ENCODE results near the gene AGAP1. TPM values are rescaled to one million over a fixed set of nuclear protein-coding genes. Genes with fewer than 3 reads are reported as not detected.

The AGAP1 gene
- total and polyA plus RNA-seq, 9 donors: 5.7 to 32.2 (median 20.2) TPM

DNA sequence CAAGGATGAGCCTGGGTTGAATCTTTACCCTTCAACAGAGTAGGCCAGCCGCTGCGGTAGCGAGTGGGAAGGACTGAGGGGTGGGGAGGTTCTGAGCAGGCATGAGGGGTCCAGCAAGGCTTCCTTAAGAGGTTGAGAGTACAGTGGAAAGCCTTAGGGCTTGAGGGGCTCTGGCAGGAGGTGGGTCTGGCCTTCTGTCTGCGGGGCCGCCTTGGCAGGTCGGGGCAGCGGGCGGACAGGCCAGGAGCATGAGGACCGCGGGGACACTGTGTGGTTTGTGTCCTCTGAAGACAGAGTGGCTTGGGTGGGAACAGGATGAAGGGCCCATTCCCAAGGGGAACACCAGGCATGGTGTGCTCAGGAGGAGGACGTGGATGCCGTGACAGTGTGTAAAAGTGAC lies 250.3 kb downstream of the AGAP1 start:
- TF ChIP-seq, protein P1, sequence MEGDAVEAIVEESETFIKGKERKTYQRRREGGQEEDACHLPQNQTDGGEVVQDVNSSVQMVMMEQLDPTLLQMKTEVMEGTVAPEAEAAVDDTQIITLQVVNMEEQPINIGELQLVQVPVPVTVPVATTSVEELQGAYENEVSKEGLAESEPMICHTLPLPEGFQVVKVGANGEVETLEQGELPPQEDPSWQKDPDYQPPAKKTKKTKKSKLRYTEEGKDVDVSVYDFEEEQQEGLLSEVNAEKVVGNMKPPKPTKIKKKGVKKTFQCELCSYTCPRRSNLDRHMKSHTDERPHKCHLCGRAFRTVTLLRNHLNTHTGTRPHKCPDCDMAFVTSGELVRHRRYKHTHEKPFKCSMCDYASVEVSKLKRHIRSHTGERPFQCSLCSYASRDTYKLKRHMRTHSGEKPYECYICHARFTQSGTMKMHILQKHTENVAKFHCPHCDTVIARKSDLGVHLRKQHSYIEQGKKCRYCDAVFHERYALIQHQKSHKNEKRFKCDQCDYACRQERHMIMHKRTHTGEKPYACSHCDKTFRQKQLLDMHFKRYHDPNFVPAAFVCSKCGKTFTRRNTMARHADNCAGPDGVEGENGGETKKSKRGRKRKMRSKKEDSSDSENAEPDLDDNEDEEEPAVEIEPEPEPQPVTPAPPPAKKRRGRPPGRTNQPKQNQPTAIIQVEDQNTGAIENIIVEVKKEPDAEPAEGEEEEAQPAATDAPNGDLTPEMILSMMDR (IDR thresholded peaks at IDR 0.05): no peak
- TF ChIP-seq EP300 (IDR thresholded peaks at IDR 0.05): no peak
- no peak for TF ChIP-seq POLR2A (IDR thresholded peaks at IDR 0.05)
- no peaks in the 10 kb centered on the region for H3K27me3 ChIP-seq
- H3K9me3 ChIP-seq: no peaks in the 10 kb centered on the region
- no peaks in the 10 kb centered on the region for H3K4me1 ChIP-seq (ENCODE audit: insufficient read depth)
- no peak overlapping the region for H3K4me3 ChIP-seq
- intact Hi-C loops (cut with DNase I): loop anchor here in 1 of 4 donors (10.0 kb wide), 1 partner anchor 609 kb away; no protein-coding TSS in a partner anchor
- H3K27ac ChIP-seq: no peak overlapping the region
- no peak for DNase-seq
- H3K36me3 ChIP-seq: no peaks in the 10 kb centered on the region
- WGBS, 3 donors: 93 to 97% (median 96%) methylated on average over 12 of the region's 12 CpGs

DNA sequence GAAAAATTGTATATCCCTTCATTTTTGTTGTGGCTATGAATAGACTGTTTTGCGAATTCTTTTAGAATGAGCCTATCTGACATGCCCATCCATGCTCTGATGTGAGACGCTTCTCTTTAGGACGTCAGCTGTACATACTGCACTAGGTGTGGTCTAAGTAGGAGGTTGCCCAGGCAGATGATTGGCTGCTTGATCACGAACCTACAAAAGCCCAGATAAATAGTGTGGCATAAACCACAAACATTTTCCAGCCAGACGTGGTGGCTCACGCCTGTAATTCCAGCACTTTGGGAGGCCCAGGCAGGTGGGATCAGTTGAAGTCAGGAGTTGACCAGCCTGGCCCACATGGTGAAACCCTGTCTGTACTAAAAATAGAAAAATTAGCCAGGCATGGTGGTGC lies 251.8 kb downstream of the AGAP1 start:
- no peak for DNase-seq
- intact Hi-C loops (cut with DNase I): loop anchor here (5.0 to 10.0 kb wide), 3 partner anchors 148 to 611 kb away; no protein-coding TSS in a partner anchor
- H3K27me3 ChIP-seq: no peaks in the 10 kb centered on the region
- H3K36me3 ChIP-seq: no peaks in the 10 kb centered on the region
- TF ChIP-seq, protein P1 (IDR thresholded peaks at IDR 0.05): no peak
- TF ChIP-seq POLR2A (IDR thresholded peaks at IDR 0.05) (no peak), EP300 (IDR thresholded peaks at IDR 0.05) (no peak)
- no peak overlapping the region for H3K4me3 ChIP-seq
- H3K9me3 ChIP-seq: no peaks in the 10 kb centered on the region
- no peaks in the 10 kb centered on the region for H3K4me1 ChIP-seq (ENCODE audit: insufficient read depth)
- 89 to 92% (median 91%) methylated on average over 6 of the region's 6 CpGs for WGBS, 3 donors
- no peak overlapping the region for H3K27ac ChIP-seq

DNA sequence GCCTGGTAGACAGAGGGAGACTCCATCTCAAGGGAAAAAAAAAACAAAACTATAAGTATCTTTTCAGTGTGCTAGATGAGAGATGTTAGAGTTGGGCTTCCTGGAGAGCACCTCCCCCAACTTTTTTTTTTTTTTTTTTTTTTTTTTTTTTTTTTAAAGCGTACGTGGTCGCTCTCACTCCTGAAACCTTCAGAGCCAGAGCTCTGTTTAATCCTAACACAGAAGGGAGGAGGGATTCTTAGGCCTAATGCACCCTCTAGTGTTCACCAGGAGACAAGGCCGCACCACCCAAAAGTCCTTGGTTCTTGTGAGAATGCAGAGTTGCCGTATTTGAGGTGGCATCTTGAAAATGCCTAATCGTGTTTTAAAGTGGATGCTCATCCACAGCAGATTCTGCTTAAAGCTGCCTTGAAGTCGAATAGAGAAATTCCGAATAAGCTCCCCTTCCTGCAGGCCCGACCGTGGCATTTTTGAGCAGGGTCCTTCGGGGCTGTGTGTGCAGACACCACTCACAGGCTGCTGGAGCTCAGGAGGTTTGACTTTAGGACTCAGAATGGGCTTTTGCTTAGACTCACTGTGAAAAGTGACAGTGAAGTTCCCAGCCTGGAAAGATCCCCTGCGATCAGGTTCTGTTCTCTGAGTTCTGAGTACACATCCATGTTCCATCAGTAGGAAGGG lies 252.6 kb downstream of the AGAP1 start:
- H3K4me1 ChIP-seq (ENCODE audit: insufficient read depth): no peaks in the 10 kb centered on the region
- no peak overlapping the region for H3K4me3 ChIP-seq
- DNase-seq: peak; percentile 41 to 78 (median 57)
- no peaks in the 10 kb centered on the region for H3K27me3 ChIP-seq
- intact Hi-C loops (cut with DNase I): loop anchor here (5.0 to 10.0 kb wide), 3 partner anchors 149 to 612 kb away; no protein-coding TSS in a partner anchor
- H3K9me3 ChIP-seq: no peaks in the 10 kb centered on the region
- 37 to 38% (median 38%) methylated on average over 12 of the region's 12 CpGs for WGBS, 3 donors
- TF ChIP-seq, protein P1 (IDR thresholded peaks at IDR 0.05): peak; percentile 55 to 82 (median 69)
- TF ChIP-seq EP300 (IDR thresholded peaks at IDR 0.05): no peak
- H3K36me3 ChIP-seq: no peaks in the 10 kb centered on the region
- no peak overlapping the region for H3K27ac ChIP-seq

DNA sequence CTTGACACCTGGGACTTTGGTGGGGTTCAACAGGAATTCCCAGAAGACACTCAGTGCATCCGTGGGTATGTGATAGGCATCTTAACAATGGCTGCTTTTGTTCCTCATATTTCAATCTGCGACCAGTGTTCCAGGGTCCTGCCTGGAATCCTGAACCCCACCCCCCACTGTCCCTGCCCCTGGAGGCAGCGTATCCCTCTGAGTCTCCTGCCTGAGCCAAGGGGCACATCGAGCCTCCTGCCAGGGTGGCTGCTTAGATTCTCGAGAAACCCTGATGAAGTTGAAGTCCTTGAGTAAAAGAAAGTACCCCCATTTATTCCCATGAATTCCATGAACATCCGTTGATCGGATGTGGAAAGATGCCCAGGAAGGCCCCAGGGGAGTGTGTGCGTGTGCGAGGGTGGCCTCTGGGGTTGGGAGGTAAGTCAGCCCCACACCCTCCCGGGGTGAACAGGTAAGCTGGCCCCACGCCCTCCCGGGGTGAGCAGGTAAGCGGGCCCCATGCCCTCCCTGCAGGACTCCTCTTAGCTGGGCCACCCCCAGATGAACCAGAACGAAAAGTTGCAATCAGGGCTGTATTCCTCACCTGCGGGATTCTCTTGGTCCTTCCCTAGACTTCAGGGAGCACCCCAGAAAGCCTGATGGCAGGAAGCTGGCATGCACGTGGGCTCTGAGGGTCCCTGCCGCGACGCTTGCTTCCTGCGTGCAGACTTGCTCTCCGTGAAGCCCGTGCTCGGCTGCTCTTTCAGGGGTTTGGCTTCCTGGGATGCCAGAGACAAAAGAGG lies 253.3 kb downstream of the AGAP1 start:
- intact Hi-C loops (cut with DNase I): loop anchor here (5.0 to 10.0 kb wide), 3 partner anchors 150 to 612 kb away; no protein-coding TSS in a partner anchor
- H3K27me3 ChIP-seq: no peaks in the 10 kb centered on the region
- TF ChIP-seq POLR2A (IDR thresholded peaks at IDR 0.05): no peak
- TF ChIP-seq EP300 (IDR thresholded peaks at IDR 0.05): no peak
- TF ChIP-seq, protein P1 (IDR thresholded peaks at IDR 0.05): no peak
- WGBS, 3 donors: 89 to 91% (median 90%) methylated on average over 23 of the region's 23 CpGs
- no peaks in the 10 kb centered on the region for H3K4me1 ChIP-seq (ENCODE audit: insufficient read depth)
- no peak overlapping the region for H3K27ac ChIP-seq
- DNase-seq: no peak
- H3K36me3 ChIP-seq: no peaks in the 10 kb centered on the region
- H3K4me3 ChIP-seq: no peak overlapping the region
- no peaks in the 10 kb centered on the region for H3K9me3 ChIP-seq
